Heart left ventricle (tissue), 16 donors: ENCODE data around the gene MYOF. TPM values are rescaled to one million over a fixed set of nuclear protein-coding genes. Genes with fewer than 3 reads are reported as not detected.

Experiments
- ATAC-seq, 4 donors: fragments of 200-7000 bp; cut with Tn5 transposase; one replicate each; pipeline ENCODE4 v1.9.1; 2020 to 2022; ENCODE audit warnings: moderate library complexity in 4 of 4, mild to moderate bottlenecking in 3 of 4, moderate number of reproducible peaks in 1 of 4
- DNase-seq, 5 donors: peaks; one replicate each; pipeline ENCODE4 v3.0.0-alpha.2; 2020
- H3K27ac ChIP-seq, 12 donors: fragments of 200-600 bp; sonication (generic) in 4 of 12; one replicate each; pipeline versions ENCODE4 v1.5.0 to v1.8.0; 2016 to 2022; ENCODE audit warnings: mild to moderate bottlenecking in 2 of 12
- H3K27me3 ChIP-seq, 9 donors: fragments of 200-600 bp; sonication (generic) in 2 of 9; one replicate each; pipeline versions ENCODE4 v1.5.1 to v1.8.0; 2016 to 2022; ENCODE audit warnings: mild to moderate bottlenecking in 3 of 9
- H3K36me3 ChIP-seq, 9 donors: fragments of 200-600 bp; sonication (generic) in 2 of 9; one replicate each; pipeline versions ENCODE4 v1.5.0 to v1.8.0; 2018 to 2022; ENCODE audit warnings: mild to moderate bottlenecking in 2 of 9
- H3K4me1 ChIP-seq, 12 donors: fragments of 200-600 bp; sonication (generic) in 4 of 12; one replicate each; pipeline versions ENCODE4 v1.5.0 to v1.8.0; 2016 to 2022; ENCODE audit warnings: mild to moderate bottlenecking in 3 of 12
- H3K4me3 ChIP-seq, 12 donors: fragments of 200-600 bp; sonication (generic) in 4 of 12; one replicate each; pipeline versions ENCODE4 v1.5.0 to v1.8.0; 2017 to 2022; ENCODE audit warnings: mild to moderate bottlenecking in 9 of 12, moderate library complexity in 4 of 12
- H3K9me3 ChIP-seq, 12 donors: fragments of 200-600 bp; sonication (generic) in 4 of 12; one replicate each; pipeline versions ENCODE4 v1.5.0 to v1.8.0; 2016 to 2022; ENCODE audit warnings: mild to moderate bottlenecking in 1 of 12
- POLR2A ChIP-seq, 2 donors: fragments of 450-650 bp; IDR thresholded peaks; one replicate each; pipeline ENCODE4 v1.6.1; 2017; ENCODE audit warnings: antibody characterized with exemption in 2 of 2, mild to moderate bottlenecking in 2 of 2, moderate library complexity in 2 of 2
- WGBS, 4 donors: extraction: QIAGEN DNeasy Blood & Tissue Kit in 2 of 4; methylation state at CpG; one replicate each; pipeline versions ENCODE4 v1.1.5 to v1.1.7; 2013 to 2018; 5-methylcytosine and 5-hydroxymethylcytosine counted together
- intact Hi-C, 10 donors: fragments of 100-400 bp; cut with DNase I; formaldehyde crosslinking; loops; one replicate each; pipeline versions ENCODE4 v1.11.1 to v1.14.2; 2022
- polyA plus RNA-seq, 2 donors: library from polyadenylated mRNA; stranded (reverse); fragments of 200-250 nt; gene quantifications; one replicate each; pipeline ENCODE4 v1.2.3, GENCODE V29; 2013
- total RNA-seq, 9 donors: library from RNA; depleted of rRNA in 2 of 9; stranded (reverse); fragments of >200 nt in 2 of 9; fragmentation: NEBNext Ultra II Directional in 3 of 9; extraction: Animal tissue kit (Norgen Biotek cat#: 25700) in 3 of 9; gene quantifications; one replicate each; pipeline versions ENCODE4 v1.1.0 to v1.2.4, GENCODE V29; 2016 to 2023
- TF ChIP-seq, protein P1 (sequence below), 12 donors: fragments of 200-600 bp; sonication (generic) in 4 of 12; IDR thresholded peaks; one replicate each; pipeline versions ENCODE4 v1.5.0 to v1.8.0; 2018 to 2022; ENCODE audit warnings: antibody characterized with exemption in 12 of 12, mild to moderate bottlenecking in 5 of 12
- donor health status: ischemic (EF 13 %, LVEDD 7.1; RV severe dilation, severe dysfunction).
- donor health status: healthy with polysubstance abuse.
- donor health status: DM: no; HTN: yes; CAD: no.
- donor health status: DM: no; HTN: no; CAD: no.
- donor health status: ischemic (EF 25% LVEDD 6.9; RV normal size, moderate dysfunction).
- donor health status: ischemic (EF 25% LVEDD 5.7; RV mildly dilated, moderate dysfunction).
- donor health status: healthy.
- donor health status: DM: yes; HTN: yes; CAD: no.
- donor health status: ischemic (EF 35%, LVEDD 5.7; RV mildly dilated, moderate dysfunction).
- donor health status: nonischemic (EF 11% LVEDD 7.7; RV severe dilation, severe dysfunction).
- donor health status: DM: yes; HTN: yes; CAD: no.
- donor health status: PGD.
- donor health status: ischemic (EF 29% LVEDD 5.4; RV normal size, mild dysfunction).
- donor health status: nonischemic (EF 23%, LVEDD 6.1; RV moderate dilation, normal function).

The MYOF gene
- total and polyA plus RNA-seq, 11 donors = 13.2 to 64.5 (median 21.6) TPM

DNA sequence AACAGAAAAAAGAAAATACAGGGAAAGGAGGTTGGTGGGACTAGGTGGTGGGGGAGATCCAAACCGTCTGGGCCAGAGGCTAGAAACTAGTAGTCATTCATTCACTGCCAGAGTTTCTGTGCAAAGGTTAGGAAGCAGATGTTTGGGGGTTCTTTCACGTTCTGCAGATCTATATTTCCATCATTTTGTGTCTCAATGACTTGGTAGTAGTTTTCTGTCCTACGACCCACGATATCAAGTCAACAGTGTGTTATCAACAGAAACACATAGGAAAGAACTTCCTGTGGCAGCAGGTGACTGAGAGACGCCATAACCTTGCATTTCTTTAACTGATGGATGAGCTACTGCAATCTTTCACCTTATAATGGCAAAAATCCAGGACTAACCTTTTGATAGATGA lies 16.0 kb upstream of the MYOF start:
- ATAC-seq (no peak), DNase-seq (no peak)
- peak overlapping the region in 1 of 12 donors; percentile 4 for H3K4me3 ChIP-seq
- no peak overlapping the region for H3K27ac ChIP-seq
- H3K4me1 ChIP-seq = peaks cover 0 to 15% (median 7%) of the 10 kb centered on the region in 12 donors
- TF ChIP-seq, protein P1, sequence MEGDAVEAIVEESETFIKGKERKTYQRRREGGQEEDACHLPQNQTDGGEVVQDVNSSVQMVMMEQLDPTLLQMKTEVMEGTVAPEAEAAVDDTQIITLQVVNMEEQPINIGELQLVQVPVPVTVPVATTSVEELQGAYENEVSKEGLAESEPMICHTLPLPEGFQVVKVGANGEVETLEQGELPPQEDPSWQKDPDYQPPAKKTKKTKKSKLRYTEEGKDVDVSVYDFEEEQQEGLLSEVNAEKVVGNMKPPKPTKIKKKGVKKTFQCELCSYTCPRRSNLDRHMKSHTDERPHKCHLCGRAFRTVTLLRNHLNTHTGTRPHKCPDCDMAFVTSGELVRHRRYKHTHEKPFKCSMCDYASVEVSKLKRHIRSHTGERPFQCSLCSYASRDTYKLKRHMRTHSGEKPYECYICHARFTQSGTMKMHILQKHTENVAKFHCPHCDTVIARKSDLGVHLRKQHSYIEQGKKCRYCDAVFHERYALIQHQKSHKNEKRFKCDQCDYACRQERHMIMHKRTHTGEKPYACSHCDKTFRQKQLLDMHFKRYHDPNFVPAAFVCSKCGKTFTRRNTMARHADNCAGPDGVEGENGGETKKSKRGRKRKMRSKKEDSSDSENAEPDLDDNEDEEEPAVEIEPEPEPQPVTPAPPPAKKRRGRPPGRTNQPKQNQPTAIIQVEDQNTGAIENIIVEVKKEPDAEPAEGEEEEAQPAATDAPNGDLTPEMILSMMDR (IDR thresholded peaks at IDR 0.05) = no peak
- TF ChIP-seq POLR2A (IDR thresholded peaks at IDR 0.05) = no peak
- no peaks in the 10 kb centered on the region for H3K9me3 ChIP-seq
- H3K36me3 ChIP-seq = no peaks in the 10 kb centered on the region
- intact Hi-C loops = no loop called here
- no peaks in the 10 kb centered on the region for H3K27me3 ChIP-seq
- WGBS, 4 donors = 47 to 52% (median 49%) methylated on average over 5 of the region's 5 CpGs

DNA sequence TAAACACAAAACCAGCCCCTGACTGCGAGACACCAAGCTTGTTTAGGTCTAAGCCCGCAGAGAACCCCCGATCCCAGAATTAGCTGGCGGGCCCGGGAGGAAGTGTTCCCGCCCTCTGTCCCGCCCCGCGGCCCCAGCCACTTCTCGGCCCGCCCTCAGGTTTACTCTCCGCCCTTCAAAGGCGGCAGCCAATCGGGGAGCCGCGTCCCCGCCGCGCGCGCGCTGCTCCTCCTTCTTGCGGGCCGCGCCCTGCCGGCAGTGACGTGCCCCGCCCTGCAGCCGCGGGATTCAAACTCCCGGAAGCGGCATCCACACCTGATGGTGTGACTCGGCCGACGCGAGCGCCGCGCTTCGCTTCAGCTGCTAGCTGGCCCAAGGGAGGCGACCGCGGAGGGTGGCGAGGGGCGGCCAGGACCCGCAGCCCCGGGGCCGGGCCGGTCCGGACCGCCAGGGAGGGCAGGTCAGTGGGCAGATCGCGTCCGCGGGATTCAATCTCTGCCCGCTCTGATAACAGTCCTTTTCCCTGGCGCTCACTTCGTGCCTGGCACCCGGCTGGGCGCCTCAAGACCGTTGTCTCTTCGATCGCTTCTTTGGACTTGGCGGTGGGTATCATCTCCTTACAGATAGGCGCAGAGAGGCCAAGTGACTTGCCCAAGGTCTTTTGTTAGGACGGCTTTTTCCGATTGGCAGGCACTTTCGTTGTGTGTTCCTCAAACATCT lies 14.3 kb upstream of the MYOF start, which contains the start of gene CEP55:
Gene CEP55, plus strand, starts transcription at position 291 of the 720 bp plus-strand sequence. CDS start 3,440 bp downstream, outside the sequence.
- peaks cover 0 to 15% (median 7%) of the 10 kb centered on the region in 12 donors for H3K4me1 ChIP-seq
- intact Hi-C loops = no loop called here
- DNase-seq (peak; percentile 94 to 98 (median 95)), ATAC-seq (peak; percentile 100)
- no peaks in the 10 kb centered on the region for H3K9me3 ChIP-seq
- TF ChIP-seq, protein P1 (IDR thresholded peaks at IDR 0.05) = peak in 1 of 12 donors; percentile 14
- TF ChIP-seq POLR2A (IDR thresholded peaks at IDR 0.05) = peak in 1 of 2 donors; percentile 49
- peak within 1 kb of the TSS in 8 of 12 donors; percentile 8 to 71 (median 34) for H3K27ac ChIP-seq
- H3K36me3 ChIP-seq = no peaks in the 10 kb centered on the region
- H3K27me3 ChIP-seq = no peaks in the 10 kb centered on the region
- peak within 1 kb of the TSS; percentile 28 to 86 (median 72) for H3K4me3 ChIP-seq
- WGBS, 4 donors = 1 to 2% (median 1%) methylated on average over 58 to 68 of the region's 68 CpGs

DNA sequence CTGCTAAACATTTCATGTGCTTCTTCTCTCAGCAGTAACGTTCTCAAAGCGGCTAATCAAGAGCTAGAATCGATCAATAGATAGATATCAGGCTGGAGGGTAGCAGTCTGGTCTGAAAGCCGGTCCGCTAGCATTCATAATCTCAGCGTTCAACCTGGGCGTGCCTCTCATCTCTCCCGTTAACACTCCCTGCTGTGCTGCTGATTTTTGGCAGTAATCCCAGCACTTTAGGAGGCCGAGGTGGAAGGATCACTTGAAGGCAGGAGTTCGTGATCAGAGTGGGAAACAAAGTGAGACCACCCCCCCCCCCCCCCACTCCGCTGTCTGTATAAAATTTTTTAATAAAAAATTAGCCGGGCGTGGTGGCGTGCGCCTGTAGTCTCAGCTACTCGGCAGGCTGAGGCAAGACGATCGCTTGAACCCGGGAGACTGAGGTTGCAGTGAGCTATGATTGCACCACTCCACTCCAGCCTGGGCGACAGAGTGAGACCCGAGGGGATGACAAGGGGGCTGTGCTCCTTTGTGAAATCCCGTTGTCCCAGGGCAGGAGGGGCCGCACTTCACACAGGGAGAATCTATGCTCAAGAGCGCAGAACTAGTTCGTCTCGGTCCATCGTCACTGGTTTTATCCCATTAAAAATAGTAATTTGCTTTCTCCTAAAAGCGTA lies 13.7 kb upstream of the MYOF start:
- intact Hi-C loops = no loop called here
- ATAC-seq (peak; percentile 53 to 68 (median 60)), DNase-seq (peak in 3 of 5 donors; percentile 20 to 53 (median 36))
- Histone ChIP-seq H3K4me3 (peak overlapping the region; percentile 28 to 86 (median 72)), H3K27ac (peak overlapping the region in 8 of 12 donors; percentile 8 to 71 (median 34)), H3K27me3 (no peaks in the 10 kb centered on the region), H3K9me3 (no peaks in the 10 kb centered on the region), H3K36me3 (no peaks in the 10 kb centered on the region), H3K4me1 (peaks cover 0 to 15% (median 7%) of the 10 kb centered on the region in 12 donors)
- WGBS, 4 donors = 0 to 1% (median 1%) methylated on average over 19 to 28 of the region's 28 CpGs
- TF ChIP-seq POLR2A (IDR thresholded peaks at IDR 0.05) = no peak
- TF ChIP-seq, protein P1 (IDR thresholded peaks at IDR 0.05) = no peak

DNA sequence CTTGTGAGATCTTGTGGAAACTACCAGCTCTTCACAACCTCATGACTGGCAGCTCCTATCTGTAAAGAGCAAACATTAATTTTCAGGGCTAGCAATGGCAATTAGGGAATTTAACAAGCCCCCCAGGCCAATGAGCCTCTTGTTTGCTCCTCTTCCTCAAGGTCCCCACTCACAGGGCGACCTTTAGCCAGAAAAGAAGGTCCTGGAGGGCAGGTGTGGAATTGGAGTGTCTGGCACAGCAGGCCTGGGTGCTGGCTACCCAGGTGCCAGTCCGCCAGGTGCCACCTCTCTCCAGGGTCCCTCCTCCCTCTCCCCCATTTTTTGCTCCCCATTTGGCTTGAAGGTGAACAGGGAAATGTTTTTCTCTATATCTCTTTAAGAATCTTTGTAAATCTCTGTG lies 12.4 kb upstream of the MYOF start:
- Histone ChIP-seq H3K27me3 (no peaks in the 10 kb centered on the region), H3K9me3 (no peaks in the 10 kb centered on the region), H3K4me3 (no peak overlapping the region), H3K27ac (no peak overlapping the region), H3K36me3 (no peaks in the 10 kb centered on the region), H3K4me1 (peaks cover 0 to 15% (median 7%) of the 10 kb centered on the region in 12 donors)
- TF ChIP-seq, protein P1 (IDR thresholded peaks at IDR 0.05) = no peak
- TF ChIP-seq POLR2A (IDR thresholded peaks at IDR 0.05) = no peak
- no peak for DNase-seq
- WGBS, 4 donors = 92 to 100% (median 99%) methylated on average over 2 of the region's 2 CpGs
- no peak for ATAC-seq
- intact Hi-C loops = no loop called here
